Neural cell (in vitro differentiated cells): ENCODE results near the gene ETAA1. TPM values are rescaled to one million over a fixed set of nuclear protein-coding genes. Genes with fewer than 3 reads are reported as not detected.

Experiments
- H2AFZ ChIP-seq: fragments of 200-600, 300-800 bp; sonication (generic), shearing (Covaris generic); 2 replicates; pipeline ENCODE4 v1.6.0; 2014; ENCODE audit warnings: low read depth, mild to moderate bottlenecking, antibody characterized with exemption, low read length, moderate library complexity
- H3F3A ChIP-seq: fragments of 200-600 bp; shearing (Covaris generic); 2 replicates; pipeline ENCODE4 v1.6.1; 2016; ENCODE audit warnings: mild to moderate bottlenecking, moderate library complexity, mixed read lengths, antibody characterized with exemption, low read length; ENCODE audit not compliant: insufficient read depth, poor library complexity, severe bottlenecking
- H3K27ac ChIP-seq: fragments of 200-600, 300-800 bp; sonication (generic), shearing (Covaris generic); 2 replicates; pipeline ENCODE4 v1.5.1; 2014; ENCODE audit warnings: mild to moderate bottlenecking, low read length, moderate library complexity
- H3K27me3 ChIP-seq: fragments of 300-800, 200-600 bp; sonication (generic), shearing (Covaris generic); 2 replicates; pipeline ENCODE4 v1.6.0; 2014; ENCODE audit warnings: mild to moderate bottlenecking, low read depth, low read length, moderate library complexity; ENCODE audit not compliant: insufficient read depth
- H3K36me3 ChIP-seq: fragments of 300-800, 200-600 bp; sonication (generic), shearing (Covaris generic); 2 replicates; pipeline ENCODE4 v1.5.1; 2014; ENCODE audit warnings: mild to moderate bottlenecking, antibody characterized with exemption, low read length, moderate library complexity; ENCODE audit not compliant: insufficient read depth
- H3K4me2 ChIP-seq: fragments of 300-800, 200-600 bp; sonication (generic), shearing (Covaris generic); 2 replicates; pipeline ENCODE4 v1.6.0; 2014; ENCODE audit warnings: mild to moderate bottlenecking, low read length
- H3K4me3 ChIP-seq: fragments of 300-800, 200-600 bp; sonication (generic), shearing (Covaris generic); 2 replicates; pipeline ENCODE4 v1.5.1; 2014; ENCODE audit warnings: mild to moderate bottlenecking, low read length, moderate library complexity
- H3K79me2 ChIP-seq: fragments of 200-600 bp; shearing (Covaris generic); replicated peaks from 2 replicates; pipeline ENCODE4 v1.6.0; 2014; ENCODE audit warnings: mild to moderate bottlenecking, low read length, moderate library complexity; ENCODE audit not compliant: insufficient read depth
- H3K9ac ChIP-seq: fragments of 300-800, 200-600 bp; sonication (generic), shearing (Covaris generic); 2 replicates; pipeline ENCODE4 v1.6.1; 2016; ENCODE audit warnings: mild to moderate bottlenecking, low read length, mixed read lengths
- H3K9me2 ChIP-seq: fragments of 200-600 bp; shearing (Covaris generic); 2 replicates; pipeline ENCODE4 v1.6.1; 2016; ENCODE audit warnings: mild to moderate bottlenecking, low read length, mixed read lengths; ENCODE audit not compliant: insufficient read depth
- H3K9me3 ChIP-seq: fragments of 200-600, 300-800 bp; sonication (generic), shearing (Covaris generic); 2 replicates; pipeline ENCODE4 v1.6.1; 2016; ENCODE audit warnings: mild to moderate bottlenecking, mixed run types, low read length, moderate library complexity, mixed read lengths
- H4K20me1 ChIP-seq: fragments of 200-600 bp; shearing (Covaris generic); 2 replicates; pipeline ENCODE4 v1.6.1; 2016; ENCODE audit warnings: mild to moderate bottlenecking, mixed run types; ENCODE audit not compliant: insufficient read depth
- CTCF ChIP-seq: fragments of 450-650 bp; IDR thresholded peaks from 2 replicates; pipeline ENCODE4 v1.5.1; 2014; ENCODE audit warnings: antibody characterized with exemption, mild to moderate bottlenecking, moderate library complexity; ENCODE audit not compliant: poor library complexity, severe bottlenecking
- EP300 ChIP-seq: fragments of 450-650 bp; conservative IDR thresholded peaks from 2 replicates; pipeline ENCODE4 v1.6.1; 2014; ENCODE audit warnings: antibody characterized with exemption, mild to moderate bottlenecking, moderate library complexity; ENCODE audit not compliant: poor library complexity, severe bottlenecking
- EZH2 ChIP-seq: fragments of 200-600, 300-800 bp; shearing (Covaris generic), sonication (generic); IDR thresholded peaks from 2 replicates; pipeline ENCODE4 v1.6.1; 2014; ENCODE audit warnings: antibody characterized with exemption, low read length, borderline replicate concordance, mild to moderate bottlenecking; ENCODE audit not compliant: insufficient read depth, poor library complexity, severe bottlenecking
- MXI1 ChIP-seq: fragments of 450-650 bp; conservative IDR thresholded peaks from 2 replicates; pipeline ENCODE4 v1.6.1; 2014; ENCODE audit warnings: antibody characterized with exemption, mild to moderate bottlenecking; ENCODE audit not compliant: poor library complexity, severe bottlenecking
- POLR2AphosphoS5 ChIP-seq: IDR thresholded peaks from 2 replicates; pipeline ENCODE4 v1.6.1; 2012
- RAD21 ChIP-seq: fragments of 450-650 bp; conservative IDR thresholded peaks from 2 replicates; pipeline ENCODE4 v1.6.1; 2014; ENCODE audit warnings: antibody characterized with exemption, mild to moderate bottlenecking, moderate library complexity
- REST ChIP-seq: IDR thresholded peaks from 2 replicates; pipeline ENCODE4 v1.6.1; 2012; ENCODE audit warnings: borderline replicate concordance
- SMC3 ChIP-seq: fragments of 450-650 bp; conservative IDR thresholded peaks from 2 replicates; pipeline ENCODE4 v1.6.1; 2014; ENCODE audit warnings: antibody characterized with exemption, mild to moderate bottlenecking, moderate library complexity; ENCODE audit not compliant: poor library complexity
- TAF1 ChIP-seq: IDR thresholded peaks from 2 replicates; pipeline ENCODE4 v1.6.1; 2012; ENCODE audit warnings: low read depth
- polyA plus RNA-seq: library from polyadenylated mRNA; depleted of rRNA; stranded (reverse); fragments of >200 nt; gene quantifications from 2 replicates; pipeline ENCODE4 v1.2.3, GENCODE V29; 2014

Gene ETAA1
- polyA plus RNA-seq, 1 donor from 2014 or later, result 24.9 TPM

- Histone ChIP-seq H3K4me2 (no peak overlapping the region), H3K4me3 (no peak overlapping the region), H3K9me2 (no peaks in the 10 kb centered on the region), H2AFZ (no peak overlapping the region), H3K9me3 (no peaks in the 10 kb centered on the region), H3F3A (no peaks in the 10 kb centered on the region), H4K20me1 (no peaks in the 10 kb centered on the region), H3K9ac (no peak overlapping the region), H3K36me3 (no peaks in the 10 kb centered on the region), H3K79me2 (no peaks in the 10 kb centered on the region), H3K27ac (no peak overlapping the region), H3K27me3 (no peaks in the 10 kb centered on the region)
- TF ChIP-seq RAD21 (no peak), CTCF (no peak), REST (no peak), MXI1 (no peak), EZH2 (no peak), POLR2AphosphoS5 (no peak), TAF1 (no peak), EP300 (no peak), SMC3 (no peak)
Observed at GRCh38 chr2:67412424-67412823, 15.3 kb downstream of the ETAA1 start.

GRCh38 chr2:67414867-67415266, 17.7 kb downstream of the ETAA1 start:
- H3K27me3 ChIP-seq, result no peaks in the 10 kb centered on the region
- no peaks in the 10 kb centered on the region for H3F3A ChIP-seq
- no peak overlapping the region for H3K27ac ChIP-seq
- H3K4me2 ChIP-seq, result no peak overlapping the region
- no peaks in the 10 kb centered on the region for H3K79me2 ChIP-seq
- no peaks in the 10 kb centered on the region for H3K36me3 ChIP-seq
- no peak overlapping the region for H3K9ac ChIP-seq
- no peaks in the 10 kb centered on the region for H3K9me2 ChIP-seq
- H2AFZ ChIP-seq, result no peak overlapping the region
- H3K4me3 ChIP-seq, result no peak overlapping the region
- TF ChIP-seq EP300 (no peak), REST (no peak), RAD21 (no peak), TAF1 (no peak), EZH2 (no peak)
- H3K9me3 ChIP-seq, result no peaks in the 10 kb centered on the region
- H4K20me1 ChIP-seq, result no peaks in the 10 kb centered on the region
